GM18519 (cell line): ENCODE results near the gene PTPRO.

Source experiments
- ATAC-seq: cut with Tn5 transposase; IDR thresholded peaks from one replicate; pipeline ENCODE4 v1.9.1; 2021; ENCODE audit warnings: mild to moderate bottlenecking, moderate library complexity; ENCODE audit not compliant: unreplicated experiment, low FRiP score

PTPRO gene

GRCh38 chr12:15520083-15520482 is 197.8 kb downstream of the PTPRO start:
- no peak for ATAC-seq

DNA sequence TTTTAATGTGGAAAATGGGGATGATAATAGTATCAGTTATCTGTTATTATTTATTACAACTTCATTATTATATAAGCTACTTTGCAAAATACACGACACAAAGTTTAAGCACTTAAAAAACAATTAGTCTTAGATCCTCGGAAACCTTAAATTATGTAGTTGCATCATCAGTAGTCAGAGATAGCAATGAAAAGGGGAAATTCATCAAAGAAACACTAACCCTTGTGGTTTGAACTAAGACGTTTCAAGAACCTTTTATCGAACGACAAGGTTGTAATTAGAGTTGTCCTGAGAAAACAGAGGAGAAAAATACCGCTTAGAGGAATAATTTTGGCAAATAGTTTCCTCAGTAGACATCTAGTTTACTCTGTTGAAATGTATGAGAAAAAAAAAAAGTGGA is 198.5 kb downstream of the PTPRO start:
- no peak for ATAC-seq

- ATAC-seq = no peak
Observed at GRCh38 chr12:15522574-15523187, 200.4 kb downstream of the PTPRO start.

DNA sequence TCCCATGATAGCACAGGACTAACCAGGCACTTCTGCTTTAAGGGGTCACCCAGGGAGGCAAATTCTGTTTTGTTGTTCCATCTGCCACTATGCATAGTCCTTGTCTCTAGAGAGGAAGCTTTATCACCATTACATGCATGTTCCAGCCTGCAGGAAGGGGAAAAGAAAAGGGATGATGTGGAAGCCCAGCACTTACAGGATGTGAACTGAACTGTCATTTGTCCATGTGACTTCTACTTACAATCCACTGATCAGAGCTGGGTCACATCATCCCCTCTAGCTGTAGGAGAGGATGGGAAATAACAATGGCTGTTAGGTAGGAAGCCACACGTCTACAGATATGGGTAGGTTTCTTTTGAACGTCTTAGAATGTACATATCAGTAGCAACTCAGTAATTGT is 203.1 kb downstream of the PTPRO start:
- no peak for ATAC-seq

- peak; percentile 100 for ATAC-seq
Observed at GRCh38 chr12:15526033-15526432, 203.7 kb downstream of the PTPRO start.

- no peak for ATAC-seq
Observed at GRCh38 chr12:15527201-15528080, 205.1 kb downstream of the PTPRO start.

GRCh38 chr12:15528666-15529065 is 206.4 kb downstream of the PTPRO start:
- ATAC-seq = no peak

- no peak for ATAC-seq
Observed at GRCh38 chr12:15530361-15530760, 208.1 kb downstream of the PTPRO start.

- ATAC-seq = peak; percentile 76
Observed at GRCh38 chr12:15532364-15532977, 210.2 kb downstream of the PTPRO start.

DNA sequence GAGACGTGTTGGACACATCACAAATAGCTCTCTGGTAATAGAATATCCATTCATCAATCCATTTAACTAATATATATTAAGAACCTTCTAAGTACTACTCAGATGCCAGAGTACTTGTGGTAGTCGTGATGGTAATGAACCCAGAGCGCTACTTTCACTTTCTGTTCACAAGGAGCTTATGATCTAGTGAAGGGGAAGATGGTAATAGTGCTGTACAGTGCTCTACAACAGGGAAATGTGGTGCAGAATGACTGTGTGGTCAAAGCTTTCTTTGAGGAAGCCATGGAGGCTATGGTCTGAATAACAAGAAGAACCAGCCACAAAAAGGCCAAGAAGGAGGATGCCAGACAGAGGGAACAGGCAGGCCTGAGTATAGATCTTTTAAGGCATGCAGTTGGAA is 212.0 kb downstream of the PTPRO start:
- ATAC-seq = peak; percentile 40

- ATAC-seq = no peak
Observed at GRCh38 chr12:15534874-15535273, 212.6 kb downstream of the PTPRO start.

- no peak for ATAC-seq
Observed at GRCh38 chr12:15535352-15535781, 213.1 kb downstream of the PTPRO start.

DNA sequence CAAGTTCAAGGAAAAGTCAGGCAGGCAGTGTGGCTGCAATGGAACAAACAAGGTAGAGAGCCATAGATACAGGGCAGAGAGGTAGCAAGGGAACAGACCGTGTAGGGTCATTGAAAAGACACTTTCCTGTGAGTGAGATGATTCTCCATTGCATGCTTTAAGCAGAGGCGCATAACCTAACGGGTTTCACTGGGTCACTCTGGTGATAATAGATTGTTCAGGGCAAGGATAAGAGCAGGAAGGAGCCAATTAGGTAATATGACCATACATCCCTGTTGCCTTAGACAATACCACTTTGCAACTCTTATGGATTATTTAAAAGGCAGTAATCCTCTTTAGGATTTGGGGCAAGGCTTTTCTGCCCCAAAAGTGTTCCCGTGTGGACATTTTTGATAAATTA is 214.1 kb downstream of the PTPRO start:
- ATAC-seq = no peak

DNA sequence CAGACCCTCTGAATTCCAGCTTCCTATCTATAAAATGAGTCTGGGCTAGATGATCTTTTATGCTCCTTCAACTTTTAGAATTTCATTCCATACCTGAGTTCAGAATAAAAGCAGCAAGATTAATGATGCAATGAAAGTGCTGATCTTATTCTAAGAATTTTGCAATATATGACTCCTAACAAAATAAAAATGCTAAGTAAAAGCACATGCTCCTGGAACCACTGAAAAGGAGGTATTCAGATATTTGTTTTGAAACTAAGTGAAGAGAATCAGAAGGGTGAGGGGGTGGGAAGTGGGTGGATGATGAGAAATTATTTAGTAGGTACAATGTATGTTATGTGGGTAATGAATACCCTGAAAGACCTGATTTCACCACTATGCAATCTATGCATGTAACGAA is 216.6 kb downstream of the PTPRO start:
- ATAC-seq = no peak

DNA sequence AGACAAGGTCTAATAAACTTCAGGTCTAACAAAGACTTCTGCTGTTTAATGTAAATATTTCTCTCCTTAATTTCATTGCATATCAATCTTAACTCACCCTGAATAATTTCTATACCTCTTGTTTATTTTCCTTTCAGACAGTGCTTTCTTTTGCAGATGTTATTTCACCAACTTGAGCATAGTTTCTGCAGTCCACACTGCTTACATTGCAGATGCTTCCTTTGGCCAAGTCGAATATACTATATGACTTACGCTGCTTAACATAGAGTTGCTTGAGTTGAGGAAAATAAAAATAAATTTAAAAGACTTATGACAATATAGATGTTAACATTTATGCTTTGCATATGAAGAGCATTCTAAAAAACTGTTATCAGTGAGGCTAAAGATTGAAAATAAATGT is 217.7 kb downstream of the PTPRO start:
- no peak for ATAC-seq

GRCh38 chr12:15540469-15540872 is 218.2 kb downstream of the PTPRO start:
- no peak for ATAC-seq

- ATAC-seq = no peak
Observed at GRCh38 chr12:15541996-15542631, 219.8 kb downstream of the PTPRO start.

DNA sequence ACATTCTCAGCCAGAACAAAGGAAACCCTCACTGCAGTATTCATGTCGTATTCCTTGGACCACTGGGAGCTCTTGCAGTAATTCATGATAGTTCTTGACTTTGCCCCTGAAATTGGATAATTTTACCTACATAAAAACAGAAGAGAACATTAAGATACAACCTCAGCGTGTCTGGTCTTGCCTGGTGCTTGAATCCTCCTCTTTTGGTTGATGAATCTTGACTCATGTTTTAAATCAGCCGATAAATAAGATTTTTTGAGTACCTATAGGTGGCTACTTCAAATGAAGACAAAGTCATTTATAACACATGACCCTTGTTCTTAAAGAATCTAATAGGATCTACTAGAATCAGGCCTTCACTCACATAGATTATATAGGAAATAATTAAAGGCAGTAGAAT is 221.0 kb downstream of the PTPRO start:
- no peak for ATAC-seq

GRCh38 chr12:15544589-15544988 is 222.3 kb downstream of the PTPRO start:
- no peak for ATAC-seq

DNA sequence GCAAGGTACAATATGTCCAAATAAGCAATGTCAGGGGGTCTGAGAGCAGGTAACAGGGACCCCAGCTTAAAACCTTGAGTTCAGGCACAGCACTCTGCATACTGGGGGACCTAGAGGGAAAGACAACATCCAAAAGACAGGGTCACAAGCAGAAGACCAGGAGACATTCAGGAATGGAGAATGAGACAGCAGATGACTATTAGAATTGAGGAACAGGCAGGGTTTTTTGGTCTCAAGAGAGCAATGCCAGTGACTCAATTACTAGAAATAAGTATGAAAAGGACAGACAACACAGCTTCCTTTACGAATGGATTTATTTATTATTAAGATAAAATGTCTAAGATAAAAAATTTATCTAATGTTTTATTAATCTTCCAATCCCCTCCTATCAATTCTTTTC is 223.0 kb downstream of the PTPRO start:
- ATAC-seq = no peak

DNA sequence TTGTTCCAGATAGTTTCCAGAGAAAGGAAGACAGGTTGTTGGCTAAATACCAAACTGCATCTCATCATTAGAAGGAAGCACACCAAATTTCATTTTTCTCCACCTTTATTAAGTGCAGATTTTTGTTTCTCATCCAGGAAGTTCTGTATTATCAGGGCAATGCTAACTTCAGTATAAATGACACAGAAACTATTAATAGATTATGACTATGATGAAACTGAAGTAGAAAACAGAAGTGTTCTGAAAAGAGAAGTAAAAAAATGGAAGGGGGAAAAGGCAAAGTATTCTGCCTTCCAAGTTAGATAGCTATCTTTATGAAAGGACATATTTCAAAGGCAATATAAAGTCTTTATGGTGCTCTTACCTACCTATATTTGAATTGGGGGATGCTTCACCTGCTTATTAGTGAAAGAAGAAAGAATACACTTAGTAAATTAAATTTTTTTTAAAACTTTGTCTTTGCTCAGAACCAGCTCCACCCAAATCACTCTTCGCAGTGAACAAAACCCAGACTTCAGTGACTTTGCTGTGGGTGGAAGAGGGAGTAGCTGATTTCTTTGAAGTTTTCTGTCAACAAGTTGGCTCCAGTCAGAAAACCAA is 223.9 kb downstream of the PTPRO start:
- ATAC-seq = peak; percentile 91
